A204.1 (cell line): ENCODE measurements around the gene GOLGA6D.
"Not testable (repeated sequence)": the region's sequence is repeated elsewhere in the genome, so short reads cannot be mapped to it uniquely, and the experiment has no call there.

Experiments used
- FAIRE-seq: peaks from 2 replicates; lab custom pipeline; 2012; peaks lifted over from hg19 to GRCh38; lab: Jason Lieb, UNC

Gene GOLGA6D

DNA sequence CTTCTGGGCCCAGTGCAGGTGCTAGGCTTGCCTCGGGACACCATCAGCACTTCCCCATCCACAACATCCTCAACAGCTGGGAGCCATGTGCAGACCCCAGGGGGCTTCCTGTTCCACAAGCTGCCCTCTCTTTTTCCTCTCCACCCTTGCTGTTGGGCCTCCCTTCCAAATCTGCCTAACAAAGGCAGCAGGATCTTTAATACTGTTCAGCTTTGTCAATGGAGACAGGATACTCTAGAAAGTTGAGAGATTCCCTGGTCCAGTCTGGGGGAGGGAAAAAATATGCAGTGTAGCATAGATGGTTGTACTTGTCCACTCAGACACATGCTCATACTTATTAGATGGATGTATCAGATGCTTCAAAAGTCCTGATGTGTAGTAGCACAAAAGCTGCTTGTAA is 4.1 kb upstream of the GOLGA6D start:
- not testable (repeated sequence) for FAIRE-seq

- FAIRE-seq: not testable (repeated sequence)
These were observed 1.5 kb downstream of the GOLGA6D start for GRCh38 chr15:75284152-75284551.

- not testable (repeated sequence) for FAIRE-seq
These were observed 11.0 kb downstream of the GOLGA6D start for GRCh38 chr15:75293660-75294059.

DNA sequence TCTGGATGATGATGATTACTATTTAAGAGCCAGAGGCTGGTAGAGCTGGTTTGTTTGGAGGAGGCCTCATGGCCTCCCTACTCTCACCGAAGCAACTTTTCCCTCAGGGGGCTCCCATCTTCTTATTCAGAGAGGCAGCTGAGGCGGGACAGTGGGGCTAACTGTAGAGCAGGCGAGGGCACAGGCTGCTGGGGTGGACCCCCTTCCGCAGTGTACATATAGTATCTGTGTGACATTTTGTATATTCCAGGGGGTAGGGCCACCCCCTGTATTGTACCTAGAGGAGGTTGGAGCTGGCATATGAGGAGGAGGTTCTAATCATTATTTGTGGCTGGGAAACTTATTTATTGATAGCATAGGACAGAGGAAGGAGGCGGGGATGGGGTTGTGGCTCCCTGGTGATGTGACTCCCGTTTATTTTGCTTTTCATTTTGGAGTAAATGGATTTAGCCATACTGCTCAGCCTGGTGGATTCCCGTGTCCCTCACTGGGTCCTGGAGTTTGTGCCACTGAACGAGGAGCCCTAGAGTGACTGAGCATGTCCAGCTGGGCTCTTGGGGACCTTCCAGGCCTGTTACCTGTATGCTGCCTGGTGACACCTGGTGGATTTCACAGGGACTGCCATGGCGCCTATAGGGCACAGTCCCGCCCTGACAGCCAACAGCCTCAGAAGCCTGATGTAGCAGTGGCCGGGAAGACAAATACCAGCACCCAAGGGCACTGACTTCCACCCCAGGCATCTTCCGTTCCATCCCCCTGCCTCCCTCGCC is 16.1 kb downstream of the GOLGA6D start:
- FAIRE-seq: not testable (repeated sequence)

GRCh38 chr15:75299311-75299688 is 16.7 kb downstream of the GOLGA6D start:
- not testable (repeated sequence) for FAIRE-seq

GRCh38 chr15:75300026-75300425 is 17.4 kb downstream of the GOLGA6D start:
- FAIRE-seq: not testable (repeated sequence)

DNA sequence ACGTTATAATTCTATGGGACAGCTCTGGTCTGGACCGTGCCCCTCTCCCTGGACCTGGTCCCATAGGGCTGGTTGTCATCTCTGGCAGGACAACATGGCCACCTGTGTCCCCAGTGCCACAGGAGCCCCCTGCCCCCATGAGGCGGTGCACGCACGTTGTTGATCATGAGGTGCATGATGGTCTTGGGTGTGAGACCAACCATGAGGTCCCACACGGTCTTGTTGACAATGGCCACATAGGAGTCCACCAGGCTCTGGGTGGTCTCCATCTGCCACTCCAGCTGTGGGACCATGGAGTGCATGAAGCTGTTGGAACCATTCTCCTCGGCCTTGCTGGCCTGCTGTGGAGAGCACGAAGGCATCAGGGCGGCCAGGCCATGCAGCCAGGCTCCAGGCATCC is 19.7 kb downstream of the GOLGA6D start:
- FAIRE-seq: no peak

GRCh38 chr15:75302753-75303152 is 20.1 kb downstream of the GOLGA6D start:
- FAIRE-seq: not testable (repeated sequence)

GRCh38 chr15:75306188-75306587 is 23.6 kb downstream of the GOLGA6D start:
- no peak for FAIRE-seq

DNA sequence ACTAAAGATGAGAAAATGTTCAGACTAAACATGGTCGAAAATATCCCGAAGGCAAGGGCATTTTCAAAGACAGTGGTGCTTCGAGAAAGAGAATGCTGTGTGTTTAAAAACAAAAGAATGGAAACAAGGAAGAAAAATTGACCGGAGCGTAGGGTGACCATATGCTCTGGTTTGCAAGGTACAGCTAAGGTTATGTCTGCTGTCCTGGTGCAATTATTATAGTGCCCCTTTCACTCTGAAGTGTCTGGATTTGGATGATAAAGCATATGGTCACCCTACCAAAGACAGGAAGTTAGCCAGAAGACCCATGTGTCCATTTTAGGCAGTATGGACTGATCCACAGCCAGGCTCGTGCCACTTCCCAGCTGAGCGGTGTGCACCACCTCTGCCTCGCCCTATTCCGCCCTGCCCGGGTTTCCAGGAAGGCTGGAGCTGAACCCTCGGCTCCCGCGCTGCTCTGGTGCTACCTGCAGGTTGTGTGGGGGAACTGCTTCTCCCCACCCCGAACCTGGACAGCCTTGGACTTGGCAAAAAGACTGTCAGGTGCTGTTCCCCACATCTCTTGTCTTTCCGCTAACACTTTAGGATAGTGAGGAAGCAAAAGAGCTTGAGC is 25.2 kb downstream of the GOLGA6D start:
- FAIRE-seq: no peak

DNA sequence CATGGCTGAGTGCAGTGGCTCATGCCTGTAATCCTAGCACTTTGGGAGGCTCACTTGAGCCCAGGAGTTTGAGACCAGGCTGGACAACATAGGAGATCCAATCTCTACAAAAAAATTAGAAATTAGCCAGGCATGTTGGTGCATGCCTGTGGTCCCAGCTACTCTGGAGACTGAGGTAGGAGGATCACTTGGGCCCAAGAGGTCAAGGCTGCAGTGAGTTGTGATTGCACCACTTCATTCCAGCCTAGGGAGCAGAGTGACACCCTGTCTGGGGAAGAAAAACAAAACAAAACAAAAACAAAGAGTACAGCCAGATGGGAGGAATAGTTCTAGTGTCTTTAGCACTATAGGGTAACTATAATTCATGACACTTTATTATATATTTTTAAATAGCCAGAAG is 27.1 kb downstream of the GOLGA6D start:
- FAIRE-seq: no peak

- not testable (repeated sequence) for FAIRE-seq
These were observed 29.9 kb downstream of the GOLGA6D start for GRCh38 chr15:75312548-75312947.

DNA sequence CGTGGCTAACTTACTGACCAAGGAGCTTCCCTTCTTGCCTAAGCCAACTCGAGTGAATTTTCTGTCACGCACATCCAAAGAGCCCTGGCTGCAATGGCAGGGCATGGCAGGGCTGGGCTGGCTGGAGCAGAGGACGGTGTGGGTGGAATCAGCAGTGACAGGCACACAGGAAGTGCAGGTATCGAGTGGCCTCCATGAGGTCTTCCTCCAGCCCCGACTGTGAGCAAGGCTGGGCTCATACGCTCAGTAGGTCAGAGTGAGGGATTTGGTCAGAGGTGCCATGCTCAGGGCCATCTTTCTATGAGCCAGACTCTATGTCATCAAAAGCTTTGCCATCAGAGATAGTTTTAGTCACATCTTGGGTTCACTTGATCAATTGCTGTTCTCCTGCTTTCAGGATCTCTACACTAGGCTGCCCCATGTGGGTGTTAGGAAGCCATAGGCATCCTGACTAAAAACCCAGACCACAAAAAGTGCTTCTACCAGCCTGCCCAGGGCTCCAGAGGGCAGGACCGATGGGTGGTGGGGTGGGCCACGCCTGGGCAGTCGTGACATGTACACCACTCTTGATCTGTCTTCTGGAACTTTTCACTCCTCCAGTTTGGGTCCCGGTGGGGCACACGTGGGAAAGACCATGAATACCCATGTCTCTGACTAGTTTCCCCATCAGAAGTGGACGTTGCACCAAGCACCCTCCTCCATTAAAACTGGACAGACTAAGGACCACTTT is 30.6 kb downstream of the GOLGA6D start:
- FAIRE-seq: no peak

DNA sequence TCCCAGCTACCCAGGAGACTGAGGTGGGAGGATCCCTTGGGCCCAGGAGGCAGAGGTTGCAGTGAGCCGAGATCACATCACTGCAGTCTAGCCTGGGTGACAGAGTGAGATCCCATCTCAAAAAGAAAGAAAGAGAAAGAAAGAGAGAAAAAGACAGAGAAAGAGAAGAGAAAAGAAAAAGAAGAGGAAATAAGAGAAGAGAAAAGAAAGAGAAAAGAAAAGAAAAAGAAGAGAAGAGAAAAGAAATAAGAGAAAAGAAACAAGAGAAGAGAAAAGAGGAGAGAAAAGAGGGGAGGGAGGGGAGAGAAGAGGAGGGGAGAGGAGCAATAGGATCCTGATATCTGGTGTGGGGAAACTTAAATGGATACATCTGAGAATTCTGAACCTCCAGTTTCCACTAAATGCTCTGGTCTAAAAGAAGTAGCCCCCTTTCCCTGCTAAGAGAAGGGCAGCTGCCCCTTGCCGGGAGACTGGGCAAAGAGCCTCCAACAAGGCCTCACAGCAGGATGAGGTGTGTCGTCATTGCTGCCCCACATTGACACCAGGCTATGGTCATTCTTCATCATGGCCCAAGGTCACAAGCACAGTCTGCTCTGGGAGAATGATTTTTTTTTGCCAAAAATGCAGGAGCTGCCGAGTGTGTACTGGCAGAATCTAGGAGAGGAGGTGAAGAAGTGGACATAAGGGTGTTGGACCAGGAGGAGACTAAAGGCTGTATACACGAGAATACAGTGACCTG is 32.1 kb downstream of the GOLGA6D start:
- no peak for FAIRE-seq

DNA sequence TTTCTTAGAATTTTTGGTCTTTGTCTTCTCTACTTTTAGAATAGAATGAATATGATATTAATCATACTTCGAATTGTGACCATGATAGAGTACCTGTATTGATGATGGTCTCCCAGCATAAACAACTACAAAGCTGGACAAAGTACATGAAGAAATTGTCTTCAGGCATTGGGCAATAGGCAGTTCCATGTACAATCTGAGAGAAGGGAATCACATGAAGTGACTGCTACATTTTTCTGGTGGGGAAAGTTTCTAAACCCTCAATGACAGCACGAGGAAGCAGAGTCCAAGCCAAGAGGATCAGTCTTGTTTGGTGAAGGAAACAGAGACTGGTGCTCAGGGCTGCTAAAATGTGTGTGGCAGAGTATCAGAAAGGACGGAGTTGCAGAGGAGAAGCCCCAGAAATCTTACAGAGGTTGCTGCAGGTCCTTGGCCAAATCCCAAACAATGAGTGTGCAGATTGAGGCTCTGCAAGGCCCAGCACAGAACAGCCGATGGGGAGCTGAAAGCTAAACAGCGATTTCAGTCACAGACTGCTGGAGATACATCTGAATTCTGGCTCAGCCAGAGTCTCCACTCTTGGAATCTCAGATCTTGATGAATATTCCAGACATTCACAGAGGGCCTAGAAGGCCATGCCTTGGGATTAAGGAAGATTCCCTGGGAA is 36.7 kb downstream of the GOLGA6D start:
- not testable (repeated sequence) for FAIRE-seq

GRCh38 chr15:75321711-75322110 is 39.1 kb downstream of the GOLGA6D start:
- FAIRE-seq: no peak

DNA sequence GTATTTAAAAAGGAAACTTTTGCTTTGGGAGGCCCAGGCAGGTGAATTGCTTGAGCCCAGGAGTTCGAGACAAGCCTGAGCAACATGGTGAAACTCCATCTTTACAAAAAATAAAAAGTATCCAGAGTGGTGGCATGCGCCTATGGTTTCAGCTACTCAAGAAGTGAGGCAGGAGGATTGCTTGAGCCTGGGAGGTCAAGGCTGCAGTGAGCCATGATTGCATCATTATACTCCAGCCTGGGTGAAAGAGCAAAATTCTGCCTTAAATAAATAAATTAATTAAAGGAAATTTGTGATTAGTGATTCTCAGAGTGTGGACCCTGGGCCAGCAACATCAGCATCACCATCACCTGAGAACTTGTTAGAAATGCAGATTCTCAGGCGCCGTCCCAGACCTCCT is 43.3 kb downstream of the GOLGA6D start:
- FAIRE-seq: no peak

DNA sequence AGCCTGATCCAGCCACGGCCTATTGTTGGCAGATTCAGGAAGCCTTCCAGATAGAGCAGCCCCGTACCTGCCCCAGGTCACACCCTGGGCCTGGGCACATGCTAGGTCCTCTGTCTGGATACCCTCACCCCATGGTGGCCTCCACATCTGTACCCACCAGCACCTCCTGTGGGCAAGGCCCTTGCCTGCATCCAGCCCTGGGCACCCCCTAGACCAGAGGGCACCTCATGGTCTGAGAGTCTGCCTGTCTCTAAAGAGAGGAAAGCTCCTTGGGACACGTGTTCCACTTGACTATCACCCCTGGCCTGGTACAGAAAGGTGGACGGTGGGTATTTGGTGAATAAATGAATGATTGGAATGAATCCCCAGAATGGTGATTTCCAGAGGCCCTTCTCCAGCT is 44.4 kb downstream of the GOLGA6D start:
- FAIRE-seq: no peak

DNA sequence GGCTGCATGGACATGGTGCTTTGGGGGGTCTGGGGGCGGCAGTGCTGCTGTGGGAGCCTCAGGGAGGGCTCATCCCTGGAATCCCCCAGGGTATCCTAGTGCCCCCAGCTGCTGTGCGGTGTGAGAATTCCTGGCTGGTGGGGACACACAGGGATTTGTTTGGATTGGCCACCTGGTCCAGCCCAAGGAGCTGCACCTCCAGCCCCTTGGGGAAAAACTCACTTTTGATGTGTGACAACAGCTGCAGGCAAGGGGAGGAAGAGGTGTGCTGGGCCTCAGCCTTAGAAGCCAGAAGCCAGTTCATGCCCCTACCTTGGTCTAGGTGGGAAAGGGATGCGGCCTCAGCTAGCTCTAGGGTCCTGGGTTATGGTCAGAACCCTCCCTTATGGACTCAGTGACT is 44.9 kb downstream of the GOLGA6D start:
- no peak for FAIRE-seq

- FAIRE-seq: no peak
These were observed 46.1 kb downstream of the GOLGA6D start for GRCh38 chr15:75328493-75329314.

GRCh38 chr15:75329571-75329970 is 46.9 kb downstream of the GOLGA6D start:
- FAIRE-seq: no peak
